ENCODE results near the gene HYCC2. TPM values are rescaled to one million over a fixed set of nuclear protein-coding genes. Genes with fewer than 3 reads are reported as not detected.
"Not testable (repeated sequence)": the region's sequence is repeated elsewhere in the genome, so short reads cannot be mapped to it uniquely, and the experiment has no call there.

Gene HYCC2
- total RNA-seq: 14.7 TPM

- intact Hi-C loops (cut with DNase I): loop anchor here (5.0 to 10.0 kb wide), 2 partner anchors 107 to 169 kb away; partner anchors contain the start of gene ORC2
- H3K4me3 ChIP-seq: peak within 1 kb of the TSS; percentile 83 to 94
- H3K9me3 ChIP-seq: no peaks in the 10 kb centered on the region
- peak; percentile 97 for DNase-seq (ENCODE audit: extremely low spot score in 2 of 2)
- no peaks in the 10 kb centered on the region for H3K36me3 ChIP-seq
- peak within 1 kb of the TSS; percentile 90 for H3K27ac ChIP-seq
- peaks cover 44% of the 10 kb centered on the region for H3K4me1 ChIP-seq
- H3K27me3 ChIP-seq: no peaks in the 10 kb centered on the region
- TF ChIP-seq POLR2AphosphoS5 (IDR thresholded peaks at IDR 0.05; ENCODE audit: insufficient read depth in 1 of 2, low read depth in 1 of 2) (peak; percentile 91 to 97), CTCF (IDR thresholded peaks at IDR 0.05) (no peak), POLR2A (IDR thresholded peaks at IDR 0.05) (peak in 1 of 2 donors; percentile 62)
Measured at GRCh38 chr2:201071479-201072200, at the start of gene HYCC2, which contains the start of gene NDUFB3. Gene HYCC2 (minus strand): TSS chr2:201071671. CDS start chr2:201024009, 47,662 bp downstream. Gene NDUFB3 (plus strand): TSS chr2:201072001. CDS start chr2:201078883, 6,882 bp downstream.

- Histone ChIP-seq H3K27ac (peak overlapping the region; percentile 97), H3K36me3 (no peaks in the 10 kb centered on the region), H3K4me3 (peak overlapping the region; percentile 69 to 88), H3K4me1 (peaks cover 58% of the 10 kb centered on the region), H3K9me3 (no peaks in the 10 kb centered on the region), H3K27me3 (no peaks in the 10 kb centered on the region)
- intact Hi-C loops (cut with DNase I): loop anchor here (5.0 kb wide), 1 partner anchor 33 kb away; no protein-coding TSS in a partner anchor
- DNase-seq (ENCODE audit: extremely low spot score in 2 of 2): no peak
- no peak for TF ChIP-seq POLR2AphosphoS5 (IDR thresholded peaks at IDR 0.05; ENCODE audit: insufficient read depth in 1 of 2, low read depth in 1 of 2)
- TF ChIP-seq POLR2A (IDR thresholded peaks at IDR 0.05): no peak
- no peak for TF ChIP-seq CTCF (IDR thresholded peaks at IDR 0.05)
Measured at GRCh38 chr2:201118961-201119854, 47.7 kb upstream of the HYCC2 start.

GRCh38 chr2:201118121-201118960, 46.9 kb upstream of the HYCC2 start:
- TF ChIP-seq POLR2AphosphoS5 (IDR thresholded peaks at IDR 0.05; ENCODE audit: insufficient read depth in 1 of 2, low read depth in 1 of 2) (peak; percentile 47 to 85), CTCF (IDR thresholded peaks at IDR 0.05) (peak in 2 of 3 experiments; percentile 18 to 37), POLR2A (IDR thresholded peaks at IDR 0.05) (peak in 1 of 2 donors; percentile 35)
- no peak for DNase-seq (ENCODE audit: extremely low spot score in 2 of 2)
- Histone ChIP-seq H3K36me3 (no peaks in the 10 kb centered on the region), H3K4me3 (peak overlapping the region; percentile 69 to 88), H3K9me3 (no peaks in the 10 kb centered on the region), H3K27ac (peak overlapping the region; percentile 97), H3K27me3 (no peaks in the 10 kb centered on the region), H3K4me1 (peaks cover 50% of the 10 kb centered on the region)
- intact Hi-C loops (cut with DNase I): loop anchor here (5.0 kb wide), 1 partner anchor 34 kb away; no protein-coding TSS in a partner anchor

- H3K36me3 ChIP-seq; H3K9me3 ChIP-seq; DNase-seq (ENCODE audit: extremely low spot score in 2 of 2); H3K27me3 ChIP-seq: not testable (repeated sequence)
- Histone ChIP-seq H3K27ac (peak overlapping the region; percentile 97), H3K4me1 (peaks cover 43% of the 10 kb centered on the region), H3K4me3 (peak overlapping the region; percentile 69 to 88)
- intact Hi-C loops (cut with DNase I): loop anchor here (5.0 kb wide), 1 partner anchor 35 kb away; no protein-coding TSS in a partner anchor
Measured at GRCh38 chr2:201117735-201118094, 46.2 kb upstream of the HYCC2 start.

All from vagina (tissue), 2 donors.